DOHH2 (cell line): ENCODE measurements around the gene BCOR.

Experiments used
- H3F3A ChIP-seq: fragments of 200-600 bp; sonication (generic), shearing (Covaris generic); 2 replicates; pipeline ENCODE4 v1.6.0; 2016; ENCODE audit warnings: antibody characterized with exemption, mild to moderate bottlenecking; ENCODE audit not compliant: control insufficient read depth, insufficient read depth
- H3K27ac ChIP-seq: fragments of 200-600 bp; sonication (generic); 2 replicates; pipeline ENCODE4 v1.5.1; 2014; ENCODE audit warnings: low read depth, mild to moderate bottlenecking, low read length, moderate library complexity
- H3K27me3 ChIP-seq: fragments of 200-600 bp; sonication (generic); 2 replicates; pipeline ENCODE4 v1.6.1; 2014; ENCODE audit warnings: mild to moderate bottlenecking, low read length, mixed read lengths; ENCODE audit not compliant: control insufficient read depth
- H3K36me3 ChIP-seq: fragments of 200-600 bp; sonication (generic); 2 replicates; pipeline ENCODE4 v1.6.1; 2014; ENCODE audit warnings: mild to moderate bottlenecking, low read length, moderate library complexity, mixed read lengths; ENCODE audit not compliant: control insufficient read depth
- H3K4me1 ChIP-seq: fragments of 200-600 bp; sonication (generic); 2 replicates; pipeline ENCODE4 v1.6.1; 2014; ENCODE audit warnings: mild to moderate bottlenecking, low read length, mixed read lengths; ENCODE audit not compliant: control insufficient read depth
- H3K4me2 ChIP-seq: fragments of 200-600 bp; sonication (generic); 2 replicates; pipeline ENCODE4 v1.6.0; 2014; ENCODE audit warnings: mild to moderate bottlenecking, low read length, moderate library complexity
- H3K4me3 ChIP-seq: fragments of 200-600 bp; sonication (generic); 2 replicates; pipeline ENCODE4 v1.5.1; 2014; ENCODE audit warnings: mild to moderate bottlenecking, low read length, mixed read lengths
- H3K79me2 ChIP-seq: fragments of 200-600 bp; sonication (generic); 2 replicates; pipeline ENCODE4 v1.6.1; 2014; ENCODE audit warnings: mild to moderate bottlenecking, low read length, mixed read lengths; ENCODE audit not compliant: control insufficient read depth
- H3K9me2 ChIP-seq: fragments of 200-600 bp; sonication (generic); replicated peaks from 2 replicates; pipeline ENCODE4 v1.6.1; 2014; ENCODE audit warnings: mild to moderate bottlenecking, low read length, mixed read lengths; ENCODE audit not compliant: control insufficient read depth
- H3K9me3 ChIP-seq: fragments of 200-600 bp; sonication (generic); 2 replicates; pipeline ENCODE4 v1.6.1; 2014; ENCODE audit warnings: antibody characterized with exemption, low read length, mixed read lengths; ENCODE audit not compliant: control insufficient read depth, insufficient read depth
- H4K20me1 ChIP-seq: fragments of 200-600 bp; sonication (generic); 2 replicates; pipeline ENCODE4 v1.6.0; 2014; ENCODE audit warnings: low read depth, mild to moderate bottlenecking, antibody characterized with exemption, low read length, moderate library complexity; ENCODE audit not compliant: control insufficient read depth, insufficient read depth
- CTCF ChIP-seq: fragments of 200-600 bp; sonication (generic); IDR thresholded peaks from one replicate; pipeline ENCODE4 v1.5.1; 2014; ENCODE audit warnings: antibody characterized with exemption, mild to moderate bottlenecking, low read depth, low read length; ENCODE audit not compliant: poor library complexity, severe bottlenecking
- EZH2phosphoT487 ChIP-seq: fragments of 200-600 bp; sonication (generic); IDR thresholded peaks from 2 replicates; pipeline ENCODE4 v1.6.1; 2017; ENCODE audit warnings: borderline replicate concordance, mild to moderate bottlenecking, antibody characterized with exemption, low read length, moderate library complexity, mixed read lengths

BCOR gene

GRCh38 chrX:40143987-40144386, 46.2 kb upstream of the BCOR start:
- Histone ChIP-seq H3K4me1 (peaks cover 35% of the 10 kb centered on the region), H3K36me3 (no peaks in the 10 kb centered on the region), H3K27ac (no peak overlapping the region), H3K79me2 (no peaks in the 10 kb centered on the region), H3F3A (no peaks in the 10 kb centered on the region), H3K4me2 (no peak overlapping the region), H4K20me1 (no peaks in the 10 kb centered on the region), H3K9me3 (no peaks in the 10 kb centered on the region), H3K9me2 (no peaks in the 10 kb centered on the region), H3K27me3 (0 out of 2 replicates have a peak, but pooled peaks cover 2% of the 10 kb centered on the region), H3K4me3 (no peak overlapping the region)
- TF ChIP-seq EZH2phosphoT487 = no peak

- Histone ChIP-seq H3K36me3 (no peaks in the 10 kb centered on the region), H3K4me1 (peaks cover 25% of the 10 kb centered on the region), H3K27me3 (0 out of 2 replicates have a peak, but pooled peaks cover 2% of the 10 kb centered on the region), H3K79me2 (no peaks in the 10 kb centered on the region), H3K27ac (no peak overlapping the region), H3K4me3 (no peak overlapping the region), H3F3A (no peaks in the 10 kb centered on the region), H3K9me2 (no peaks in the 10 kb centered on the region), H3K9me3 (no peaks in the 10 kb centered on the region), H4K20me1 (no peaks in the 10 kb centered on the region), H3K4me2 (no peak overlapping the region)
- no peak for TF ChIP-seq CTCF
- no peak for TF ChIP-seq EZH2phosphoT487
Observed at GRCh38 chrX:40143001-40143400, 45.2 kb upstream of the BCOR start.

GRCh38 chrX:40142417-40142816, 44.7 kb upstream of the BCOR start:
- Histone ChIP-seq H3K4me1 (peaks cover 25% of the 10 kb centered on the region), H3K79me2 (no peaks in the 10 kb centered on the region), H4K20me1 (no peaks in the 10 kb centered on the region)

More at GRCh38 chrX:40142417-40142816, 44.7 kb upstream of the BCOR start:
- no peaks in the 10 kb centered on the region for H3K9me2 ChIP-seq
- H3K4me3 ChIP-seq = no peak overlapping the region
- H3K27me3 ChIP-seq = 0 out of 2 replicates have a peak, but pooled peaks cover 2% of the 10 kb centered on the region
- H3K4me2 ChIP-seq = no peak overlapping the region
- no peak for TF ChIP-seq EZH2phosphoT487
- TF ChIP-seq CTCF = no peak
- no peaks in the 10 kb centered on the region for H3F3A ChIP-seq
- no peak overlapping the region for H3K27ac ChIP-seq
- no peaks in the 10 kb centered on the region for H3K36me3 ChIP-seq
- H3K9me3 ChIP-seq = no peaks in the 10 kb centered on the region
